IMR-90 (cell line): ENCODE data around the gene IFI27L2. TPM values are rescaled to one million over a fixed set of nuclear protein-coding genes. Genes with fewer than 3 reads are reported as not detected.

ENCODE experiments used
- ATAC-seq: fragments of 200-7000 bp; cut with Tn5 transposase; 2 replicates; pipeline ENCODE4 v1.9.1; 2020; ENCODE audit warnings: low read depth, mild to moderate bottlenecking, moderate library complexity
- BruUV-seq: library from RNA; stranded (reverse); fragments of 400-500 nt; replicated peaks from 2 replicates; lab custom pipeline; 2021; lab: Mats Ljungman, UMichigan
- CTCF ChIA-PET: fragments of 300-600 bp; formaldehyde crosslinking; extraction: SDS; loops from one replicate; lab custom pipeline; 2021; ENCODE audit warnings: antibody characterized with exemption; lab: Yijun Ruan, JAX
- POLR2A ChIA-PET: fragments of 300-600 bp; sonication (Branson Sonifier 250); formaldehyde crosslinking; loops from one replicate; lab custom pipeline; 2022; ENCODE audit warnings: antibody characterized with exemption; ENCODE audit not compliant: unreplicated experiment; lab: Charles Lee
- DNase-seq: peaks from one replicate; pipeline ENCODE4 v3.0.0; 2013
- H2AFZ ChIP-seq: replicated peaks from 2 replicates; pipeline ENCODE3; 2013; ENCODE audit warnings: low read length, mild to moderate bottlenecking; ENCODE audit not compliant: poor library complexity
- H2AK5ac ChIP-seq: 2 replicates; pipeline ENCODE4 v1.6.1; 2013; ENCODE audit warnings: low read depth, low read length, inconsistent platforms
- H2AK9ac ChIP-seq: replicated peaks from 2 replicates; pipeline ENCODE3; 2013; ENCODE audit warnings: mild to moderate bottlenecking, low read depth, low read length, moderate library complexity; ENCODE audit not compliant: poor library complexity
- H2BK120ac ChIP-seq: 2 replicates; pipeline ENCODE4 v1.6.1; 2013; ENCODE audit warnings: low read depth, low read length, inconsistent platforms
- H2BK15ac ChIP-seq: 3 replicates; pipeline ENCODE4 v1.6.1; 2013; ENCODE audit warnings: low read depth, low read length, inconsistent platforms
- H2BK20ac ChIP-seq: 2 replicates; pipeline ENCODE4 v1.6.1; 2013; ENCODE audit warnings: low read depth, mild to moderate bottlenecking, inconsistent platforms, low read length, moderate library complexity
- H2BK5ac ChIP-seq: 2 replicates; pipeline ENCODE4 v1.6.1; 2013; ENCODE audit warnings: mild to moderate bottlenecking, low read depth, low read length, inconsistent platforms; ENCODE audit not compliant: poor library complexity, severe bottlenecking
- H3K14ac ChIP-seq: replicated peaks from 2 replicates; pipeline ENCODE4 v1.6.1; 2013; ENCODE audit warnings: low read depth, low read length, inconsistent platforms
- H3K18ac ChIP-seq: 2 replicates; pipeline ENCODE4 v1.6.1; 2013; ENCODE audit warnings: low read depth, low read length, control low read depth
- H3K23ac ChIP-seq: 2 replicates; pipeline ENCODE4 v1.6.1; 2013; ENCODE audit warnings: low read depth, low read length, inconsistent platforms
- H3K27ac ChIP-seq: 2 replicates; pipeline ENCODE4 v1.5.1; 2013; ENCODE audit warnings: mild to moderate bottlenecking, control low read depth, low read length; ENCODE audit not compliant: insufficient read depth
- H3K27me3 ChIP-seq: 2 replicates; pipeline ENCODE4 v1.6.1; 2013; ENCODE audit warnings: low read length; ENCODE audit not compliant: control insufficient read depth, insufficient read depth
- H3K36me3 ChIP-seq: 2 replicates; pipeline ENCODE4 v1.6.1; 2013; ENCODE audit warnings: low read length, mixed read lengths; ENCODE audit not compliant: control insufficient read depth, insufficient read depth
- H3K4ac ChIP-seq: 2 replicates; pipeline ENCODE4 v1.6.1; 2013; ENCODE audit warnings: low read depth, low read length, inconsistent platforms
- H3K4me1 ChIP-seq: 2 replicates; pipeline ENCODE4 v1.6.1; 2013; ENCODE audit warnings: low read length, mixed read lengths; ENCODE audit not compliant: control insufficient read depth, insufficient read depth
- H3K4me2 ChIP-seq: 2 replicates; pipeline ENCODE4 v1.6.1; 2013; ENCODE audit warnings: low read depth, mild to moderate bottlenecking, control low read depth, low read length, moderate library complexity
- H3K4me3 ChIP-seq: 2 replicates; pipeline ENCODE4 v1.5.1; 2013; ENCODE audit warnings: low read depth, mild to moderate bottlenecking, control low read depth, low read length, moderate library complexity; ENCODE audit not compliant: insufficient read depth
- H3K56ac ChIP-seq: 2 replicates; pipeline ENCODE4 v1.6.1; 2013; ENCODE audit warnings: low read length, inconsistent platforms; ENCODE audit not compliant: insufficient read depth; ENCODE audit errors: extremely low read depth
- H3K79me1 ChIP-seq, 2 experiments: 2 replicates each; pipeline ENCODE4 v1.6.1; 2013; ENCODE audit warnings: low read length in 2 of 2, inconsistent platforms in 1 of 2, low read depth in 1 of 2
- H3K9ac ChIP-seq: 2 replicates; pipeline ENCODE4 v1.6.1; 2013; ENCODE audit warnings: low read depth, low read length, control low read depth
- H3K9me1 ChIP-seq: 2 replicates; pipeline ENCODE4 v1.6.1; 2013; ENCODE audit warnings: low read length, inconsistent platforms; ENCODE audit not compliant: insufficient read depth
- H3K9me3 ChIP-seq: 2 replicates; pipeline ENCODE4 v1.6.1; 2013; ENCODE audit warnings: low read length; ENCODE audit not compliant: control insufficient read depth, insufficient read depth
- H4K20me1 ChIP-seq: 2 replicates; pipeline ENCODE4 v1.6.1; 2013; ENCODE audit warnings: low read length, inconsistent platforms; ENCODE audit not compliant: insufficient read depth
- H4K5ac ChIP-seq: 2 replicates; pipeline ENCODE4 v1.6.1; 2013; ENCODE audit warnings: mild to moderate bottlenecking, low read depth, low read length, control low read depth
- H4K8ac ChIP-seq, 2 experiments: 2 replicates each; pipeline ENCODE4 v1.6.1; 2013; ENCODE audit warnings: low read depth in 2 of 2, low read length in 2 of 2, control low read depth in 1 of 2, inconsistent platforms in 1 of 2
- H4K91ac ChIP-seq: 2 replicates; pipeline ENCODE4 v1.6.1; 2013; ENCODE audit warnings: low read depth, low read length, inconsistent platforms; ENCODE audit not compliant: insufficient read depth
- BHLHE40 ChIP-seq: fragments of 150-350 bp; IDR thresholded peaks from 2 replicates; pipeline ENCODE4 v1.6.1; 2016; ENCODE audit warnings: mild to moderate bottlenecking, low read depth, low read length
- FOS ChIP-seq: fragments of 150-350 bp; IDR thresholded peaks from 2 replicates; pipeline ENCODE4 v1.6.1; 2016; ENCODE audit warnings: low read depth, low read length
- MAFK ChIP-seq: IDR thresholded peaks from 2 replicates; pipeline ENCODE4 v1.6.1; 2012; ENCODE audit warnings: low read depth, low read length, improper control_type of control experiment
- MAZ ChIP-seq: IDR thresholded peaks from 2 replicates; pipeline ENCODE4 v1.6.1; 2012; ENCODE audit warnings: low read depth, mild to moderate bottlenecking, low read length, improper control_type of control experiment, moderate library complexity, borderline replicate concordance
- MXI1 ChIP-seq: IDR thresholded peaks from 2 replicates; pipeline ENCODE4 v1.6.1; 2012; ENCODE audit warnings: low read depth, mild to moderate bottlenecking, low read length, moderate library complexity, borderline replicate concordance
- RAD21 ChIP-seq: IDR thresholded peaks from 2 replicates; pipeline ENCODE4 v1.6.1; 2012; ENCODE audit warnings: low read length, improper control_type of control experiment
- RFX5 ChIP-seq: IDR thresholded peaks from 2 replicates; pipeline ENCODE4 v1.8.0; 2012; ENCODE audit warnings: low read depth, mild to moderate bottlenecking, low read length, moderate library complexity
- WGBS, 2 experiments: methylation state at CpG; one replicate each; pipeline versions ENCODE4 v1.1.5 to v1.1.7; 2013; ENCODE audit warnings: missing lambda C conversion rate in 2 of 2; ENCODE audit not compliant: insufficient read length in 1 of 2; ENCODE audit errors: extremely low coverage in 2 of 2; 5-methylcytosine and 5-hydroxymethylcytosine counted together
- dilution Hi-C: fragments of 300-500 bp; cut with HindIII; formaldehyde crosslinking; loops from one replicate; pipeline ENCODE4 v1.14.3; 2018; ENCODE audit warnings: low sequenced_read_pairs; ENCODE audit not compliant: unreplicated experiment
- in situ Hi-C: fragments of 300-500 bp; cut with MboI; formaldehyde crosslinking; loops from 3 replicates; pipeline ENCODE4 v1.14.3; 2019; ENCODE audit warnings: low sequenced_read_pairs, inconsistent platforms, mixed read lengths
- intact Hi-C: fragments of 100-400 bp; cut with micrococcal nuclease; formaldehyde crosslinking; loops from 2 replicates; pipeline ENCODE4 v1.10.0; 2022
- polyA plus RNA-seq, 3 experiments: library from polyadenylated mRNA; depleted of rRNA; stranded (reverse); fragments of >200 nt; gene quantifications; 2 replicates each; pipeline ENCODE4 v1.2.3, GENCODE V29; 2012; ENCODE audit warnings: low replicate concordance in 1 of 3
- total RNA-seq: library from RNA; depleted of rRNA; stranded (reverse); fragments of >200 nt; gene quantifications from 2 replicates; pipeline ENCODE4 v1.2.3, GENCODE V29; 2012
- TF ChIP-seq, protein P1 (sequence below): conservative IDR thresholded peaks from 2 replicates; pipeline ENCODE4 v1.5.1; 2012; ENCODE audit warnings: mild to moderate bottlenecking, low read depth, low read length, improper control_type of control experiment

Gene IFI27L2
- total and polyA plus RNA-seq, 2 of the 4 experiments (the other 2 are of a cell fraction), result 43.0 to 187 TPM

DNA sequence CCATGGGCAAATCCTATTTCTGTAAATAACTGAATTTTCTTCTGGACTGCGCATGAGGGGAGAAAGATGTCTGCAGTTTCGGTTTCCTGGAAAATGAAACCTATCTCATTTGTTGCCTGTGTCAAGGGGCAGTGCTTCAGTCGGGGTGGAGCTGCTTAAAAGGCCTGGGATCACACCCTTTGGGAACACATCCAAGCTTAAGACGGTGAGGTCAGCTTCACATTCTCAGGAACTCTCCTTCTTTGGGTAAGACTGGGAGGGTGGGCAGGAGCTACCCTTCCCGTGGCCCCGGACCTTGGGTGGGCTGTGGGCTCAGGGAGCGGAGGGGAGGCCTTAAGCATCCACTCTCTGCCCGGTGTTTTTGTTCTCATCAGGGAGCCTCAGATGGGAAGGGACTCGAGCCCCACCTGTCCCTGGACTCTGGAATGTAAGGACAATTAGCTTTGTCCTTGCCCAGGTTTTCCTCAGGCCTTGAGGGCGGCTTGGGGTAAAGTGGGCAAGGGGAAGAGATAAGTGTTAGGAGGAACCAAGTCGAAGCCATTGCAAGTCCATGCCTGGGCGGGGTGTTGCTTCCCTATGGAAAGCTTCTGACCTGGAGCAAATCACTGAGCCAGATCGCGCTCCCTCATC is 18.7 kb downstream of the IFI27L2 start, which contains the start of gene IFI27:
Gene IFI27, plus strand, starts transcription at position 185 of the 630 bp plus-strand sequence.
- Histone ChIP-seq H3K9ac (no peak within 1 kb of the TSS), H4K20me1 (no peaks in the 10 kb centered on the region), H2AFZ (peak within 1 kb of the TSS; percentile 41), H3K4me3 (no peak within 1 kb of the TSS), H3K27ac (no peak within 1 kb of the TSS), H3K4me1 (no peaks in the 10 kb centered on the region), H3K14ac (no peak within 1 kb of the TSS; the same call in 1 of the 2 replicates), H3K23ac (no peak within 1 kb of the TSS), H4K8ac (peak within 1 kb of the TSS in 1 of 2 experiments; percentile 40; a peak in 1 of 4 replicates), H3K27me3 (0 out of 2 replicates have a peak, but pooled peaks cover 2% of the 10 kb centered on the region), H2BK15ac (no peak within 1 kb of the TSS), H3K9me3 (no peaks in the 10 kb centered on the region), H3K79me1 (no peaks in the 10 kb centered on the region), H3K4me2 (no peak within 1 kb of the TSS), H2AK9ac (peak within 1 kb of the TSS; percentile 76), H4K91ac (no peak within 1 kb of the TSS), H3K4ac (no peak within 1 kb of the TSS), H2BK120ac (no peak within 1 kb of the TSS), H2AK5ac (peak within 1 kb of the TSS; percentile 33; the same call in 1 of the 2 replicates), H2BK20ac (no peak within 1 kb of the TSS), H3K56ac (no peak within 1 kb of the TSS; the same call in 1 of the 2 replicates), H3K18ac (no peak within 1 kb of the TSS), H3K36me3 (no peaks in the 10 kb centered on the region), H2BK5ac (no peak within 1 kb of the TSS), H3K9me1 (0 out of 2 replicates have a peak, but pooled peaks cover 5% of the 10 kb centered on the region), H4K5ac (no peak within 1 kb of the TSS)
- in situ Hi-C loops, result no loop called here
- intact Hi-C loops, result no loop called here
- CTCF ChIA-PET, result no interaction called here
- dilution Hi-C loops, result no loop called here
- no TSS peak for BruUV-seq
- peak; percentile 59 for ATAC-seq
- DNase-seq, result peak; percentile 41
- TF ChIP-seq MAFK (no peak), RAD21 (no peak), MAZ (no peak), BHLHE40 (no peak), RFX5 (no peak), FOS (no peak), MXI1 (no peak)
- TF ChIP-seq, protein P1, sequence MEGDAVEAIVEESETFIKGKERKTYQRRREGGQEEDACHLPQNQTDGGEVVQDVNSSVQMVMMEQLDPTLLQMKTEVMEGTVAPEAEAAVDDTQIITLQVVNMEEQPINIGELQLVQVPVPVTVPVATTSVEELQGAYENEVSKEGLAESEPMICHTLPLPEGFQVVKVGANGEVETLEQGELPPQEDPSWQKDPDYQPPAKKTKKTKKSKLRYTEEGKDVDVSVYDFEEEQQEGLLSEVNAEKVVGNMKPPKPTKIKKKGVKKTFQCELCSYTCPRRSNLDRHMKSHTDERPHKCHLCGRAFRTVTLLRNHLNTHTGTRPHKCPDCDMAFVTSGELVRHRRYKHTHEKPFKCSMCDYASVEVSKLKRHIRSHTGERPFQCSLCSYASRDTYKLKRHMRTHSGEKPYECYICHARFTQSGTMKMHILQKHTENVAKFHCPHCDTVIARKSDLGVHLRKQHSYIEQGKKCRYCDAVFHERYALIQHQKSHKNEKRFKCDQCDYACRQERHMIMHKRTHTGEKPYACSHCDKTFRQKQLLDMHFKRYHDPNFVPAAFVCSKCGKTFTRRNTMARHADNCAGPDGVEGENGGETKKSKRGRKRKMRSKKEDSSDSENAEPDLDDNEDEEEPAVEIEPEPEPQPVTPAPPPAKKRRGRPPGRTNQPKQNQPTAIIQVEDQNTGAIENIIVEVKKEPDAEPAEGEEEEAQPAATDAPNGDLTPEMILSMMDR, result no peak
- 94% methylated on average over 3 of the region's 14 CpGs; no CpG with 5 or more reads in 1 of the 2 experiments for WGBS, 2 experiments
- POLR2A ChIA-PET, result no interaction called here
